Measurements from ENCODE around the gene FAM221A.
"Not testable (repeated sequence)": the region's sequence is repeated elsewhere in the genome, so short reads cannot be mapped to it uniquely, and the experiment has no call there.

The FAM221A gene

GRCh38 chr7:23709081-23709750 lies 29.2 kb downstream of the FAM221A start:
- DNase-seq, result no peak

- DNase-seq, result no peak
Observed at GRCh38 chr7:23710000-23710399, 30.0 kb downstream of the FAM221A start, which contains the start of gene STK31. Gene STK31 (plus strand): TSS chr7:23710219. CDS start chr7:23710286, 67 bp downstream.

GRCh38 chr7:23712368-23713284 lies 32.6 kb downstream of the FAM221A start:
- no peak for DNase-seq

GRCh38 chr7:23713285-23714149 lies 33.5 kb downstream of the FAM221A start:
- no peak for DNase-seq

GRCh38 chr7:23714150-23714464 lies 34.1 kb downstream of the FAM221A start:
- no peak for DNase-seq

GRCh38 chr7:23714579-23714978 lies 34.6 kb downstream of the FAM221A start:
- no peak for DNase-seq

GRCh38 chr7:23715099-23715498 lies 35.1 kb downstream of the FAM221A start:
- DNase-seq, result no peak

- DNase-seq, result no peak
Observed at GRCh38 chr7:23717788-23718187, 37.8 kb downstream of the FAM221A start.

GRCh38 chr7:23721456-23721855 lies 41.5 kb downstream of the FAM221A start:
- no peak for DNase-seq

GRCh38 chr7:23722587-23723216 lies 42.7 kb downstream of the FAM221A start:
- not testable (repeated sequence) for DNase-seq

- DNase-seq, result not testable (repeated sequence)
Observed at GRCh38 chr7:23724113-23724512, 44.1 kb downstream of the FAM221A start.

GRCh38 chr7:23742051-23742450 lies 62.1 kb downstream of the FAM221A start:
- DNase-seq, result no peak

GRCh38 chr7:23743226-23743625 lies 63.2 kb downstream of the FAM221A start:
- no peak for DNase-seq

- no peak for DNase-seq
Observed at GRCh38 chr7:23746629-23747028, 66.6 kb downstream of the FAM221A start.

- DNase-seq, result no peak
Observed at GRCh38 chr7:23751852-23752251, 71.9 kb downstream of the FAM221A start.
